GM19455 (cell line): Measurements from ENCODE around the gene CST11.
A peak's percentile ranks its signal among the peaks of the same experiment; 100 is the strongest.

ENCODE experiments used
- ATAC-seq: cut with Tn5 transposase; IDR thresholded peaks from one replicate; pipeline ENCODE4 v1.9.1; 2021; ENCODE audit not compliant: unreplicated experiment

Gene CST11

DNA sequence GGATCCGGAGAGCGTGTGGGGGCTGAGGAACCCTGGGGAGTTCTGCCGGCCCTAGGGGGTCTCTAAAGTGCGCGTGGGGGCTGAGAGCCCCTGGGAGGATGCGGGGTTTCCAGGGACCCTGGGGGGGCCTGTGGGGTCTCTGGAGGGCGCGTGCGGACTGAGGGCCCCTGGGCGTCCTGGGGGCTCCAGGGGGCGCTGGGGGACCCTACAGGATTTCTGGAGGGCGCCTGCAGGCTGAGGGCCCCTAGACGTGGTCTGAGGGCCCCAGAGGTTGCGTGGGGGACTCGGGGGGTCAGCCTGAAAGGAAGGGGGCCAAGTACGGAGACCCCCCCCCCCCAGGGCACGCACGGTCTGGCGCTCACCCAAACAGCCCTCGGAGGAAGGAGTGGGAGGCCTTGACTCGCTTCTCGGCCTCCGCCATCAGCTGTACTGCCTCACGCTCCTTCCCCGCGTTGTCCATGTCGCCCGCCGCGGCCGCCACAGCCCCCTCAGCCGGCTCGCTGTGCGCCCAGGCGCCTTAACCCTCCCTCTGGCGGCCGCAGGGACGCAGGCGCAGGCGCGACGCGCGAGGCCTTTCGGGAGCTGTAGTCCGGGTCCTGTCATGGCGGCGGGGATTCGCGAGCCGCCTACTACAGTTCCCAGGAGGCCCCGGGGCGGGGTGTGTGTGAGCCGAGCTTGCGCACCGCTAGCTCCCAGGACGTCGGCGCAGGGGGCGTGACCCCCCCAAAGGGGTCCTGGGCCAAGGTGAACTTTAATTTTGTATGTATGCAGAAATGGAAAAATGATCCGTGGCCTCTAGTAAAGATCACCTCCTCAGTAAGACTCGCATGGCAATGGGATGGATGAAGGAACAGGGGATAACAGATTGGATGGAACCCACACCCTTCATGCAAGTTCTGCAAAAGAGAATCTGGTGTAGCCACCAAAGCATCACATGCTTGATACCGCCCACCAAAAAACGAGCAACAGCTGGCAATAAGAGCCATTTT, 31.4 kb downstream of the CST11 start, which contains the start of gene NAPB:
Gene NAPB (minus strand): TSS at position 546 of the 989 bp plus-strand sequence. CDS start 86 bp downstream, at position 460.
- peak; percentile 98 for ATAC-seq

DNA sequence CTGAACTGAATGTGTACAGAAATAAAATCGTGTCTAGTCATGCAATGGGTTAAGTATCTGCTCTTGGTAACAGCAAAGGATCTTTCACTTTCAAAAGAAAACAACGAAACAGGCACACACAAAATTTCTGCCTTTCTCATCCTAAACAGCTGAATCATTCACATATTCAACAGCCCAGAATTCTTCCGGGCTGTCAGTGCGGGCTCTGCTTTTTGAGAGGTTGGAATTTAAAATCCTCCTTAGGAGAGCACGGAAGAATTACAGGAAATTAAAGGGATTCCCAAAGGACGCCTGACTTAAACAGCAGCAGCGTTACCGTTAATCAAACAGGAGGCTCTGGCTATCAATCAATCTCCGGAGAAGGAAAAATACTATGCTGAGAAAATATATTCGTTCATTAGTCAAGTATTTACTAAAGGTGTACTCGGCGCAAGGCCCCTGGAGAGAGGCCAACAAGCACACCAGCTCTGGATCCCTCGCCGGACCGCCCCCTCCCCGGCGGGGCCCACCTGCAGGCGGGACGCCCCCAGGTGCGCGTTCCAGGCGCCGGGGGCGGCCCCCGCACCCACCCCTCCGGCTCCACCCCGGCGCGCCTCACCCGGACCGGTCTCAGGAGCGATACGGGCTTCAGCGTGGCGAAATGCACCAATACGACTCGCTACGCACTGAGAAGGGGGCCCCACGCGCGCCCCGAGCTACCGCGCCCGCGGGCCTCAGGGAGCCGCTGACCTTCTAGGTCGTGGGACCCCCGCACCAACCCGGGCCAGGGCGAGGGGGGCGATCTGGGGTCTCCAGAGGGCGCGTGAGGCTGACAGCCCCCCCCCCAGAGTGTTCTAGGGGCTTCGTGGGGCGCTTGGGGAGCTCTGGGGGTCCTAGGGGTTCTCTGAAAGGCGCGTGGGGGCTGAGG, 32.4 kb downstream of the CST11 start:
- no peak for ATAC-seq

DNA sequence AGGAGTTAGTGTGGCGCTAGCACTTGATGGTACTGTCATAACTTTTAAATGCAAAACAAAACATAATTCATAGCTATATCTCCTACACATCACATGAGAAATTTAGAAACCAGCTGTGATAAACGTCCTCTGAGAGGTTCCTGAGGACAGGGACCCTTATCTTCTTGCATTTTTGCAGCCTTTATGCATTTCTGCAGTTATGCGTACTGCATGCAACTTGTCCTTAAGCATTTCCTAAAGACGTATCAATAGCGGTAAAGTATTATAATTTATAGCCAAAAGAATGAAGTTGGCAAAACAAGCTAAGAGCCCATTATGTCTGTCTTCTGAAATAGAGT, 33.0 kb downstream of the CST11 start:
- ATAC-seq: no peak

DNA sequence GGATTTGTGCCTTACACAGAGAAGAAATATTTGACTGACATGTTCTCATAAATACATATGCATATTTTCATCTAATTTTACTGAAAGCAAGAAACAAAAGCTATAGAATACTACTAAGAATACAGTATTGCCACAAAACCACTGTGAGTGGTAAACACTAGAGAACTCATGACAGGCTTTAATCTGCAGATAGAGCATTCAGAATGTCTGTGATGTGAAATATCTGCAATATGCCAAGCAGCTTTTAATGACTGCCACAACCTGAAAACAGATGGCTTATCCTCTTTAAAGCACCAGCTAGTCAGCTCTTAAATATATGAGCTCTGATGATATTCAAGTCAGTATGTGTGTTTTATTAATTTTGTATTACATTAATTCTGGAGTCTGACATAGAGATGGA, 34.8 kb downstream of the CST11 start:
- ATAC-seq: no peak

DNA sequence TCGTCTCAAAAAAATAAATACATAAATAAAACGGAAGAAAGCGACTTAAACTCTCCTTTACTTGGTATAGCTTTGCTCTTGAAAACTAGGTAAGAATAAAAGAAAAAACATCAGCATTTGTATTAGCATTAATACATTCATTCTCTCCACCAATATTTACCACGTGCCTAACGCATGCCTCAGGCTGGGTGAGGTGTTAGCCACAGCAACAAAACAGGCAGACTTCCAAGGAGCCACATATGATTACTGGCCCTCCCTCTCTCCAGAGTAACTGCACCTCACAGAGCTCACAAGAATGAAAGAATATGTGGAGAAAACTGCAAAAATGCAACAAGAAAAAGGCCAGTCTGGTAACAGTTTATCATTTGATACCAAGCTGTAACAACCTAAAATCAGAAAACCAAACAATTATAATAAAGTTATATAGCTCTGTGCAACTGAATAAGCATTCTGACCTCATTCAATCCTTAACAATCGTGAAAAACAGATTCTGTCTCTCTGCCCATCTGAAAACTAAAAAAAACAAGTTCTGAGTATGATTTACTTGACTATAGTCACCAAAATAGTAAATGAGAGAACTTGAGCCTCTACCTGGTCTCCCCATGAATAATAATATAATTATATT, 36.6 kb downstream of the CST11 start:
- no peak for ATAC-seq

DNA sequence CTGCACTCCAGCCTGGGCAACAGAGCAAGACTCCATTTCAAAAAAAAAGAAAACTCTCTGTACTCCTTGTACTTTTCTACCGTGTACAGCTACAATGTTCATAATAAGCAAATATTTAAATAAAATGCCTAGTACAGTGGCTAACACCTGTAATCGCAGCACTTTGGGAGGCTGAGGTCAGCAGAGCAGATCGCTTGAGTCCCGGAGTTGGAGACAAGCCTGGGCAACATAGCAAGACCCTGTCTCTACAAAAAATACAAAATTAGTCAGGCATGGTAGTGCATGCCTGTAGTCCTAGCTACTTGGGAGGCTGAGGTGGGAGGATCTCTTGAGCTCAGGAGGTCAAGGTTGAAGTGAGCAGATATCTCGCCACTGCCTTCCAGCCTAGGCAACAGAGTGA, 37.1 kb downstream of the CST11 start:
- no peak for ATAC-seq

DNA sequence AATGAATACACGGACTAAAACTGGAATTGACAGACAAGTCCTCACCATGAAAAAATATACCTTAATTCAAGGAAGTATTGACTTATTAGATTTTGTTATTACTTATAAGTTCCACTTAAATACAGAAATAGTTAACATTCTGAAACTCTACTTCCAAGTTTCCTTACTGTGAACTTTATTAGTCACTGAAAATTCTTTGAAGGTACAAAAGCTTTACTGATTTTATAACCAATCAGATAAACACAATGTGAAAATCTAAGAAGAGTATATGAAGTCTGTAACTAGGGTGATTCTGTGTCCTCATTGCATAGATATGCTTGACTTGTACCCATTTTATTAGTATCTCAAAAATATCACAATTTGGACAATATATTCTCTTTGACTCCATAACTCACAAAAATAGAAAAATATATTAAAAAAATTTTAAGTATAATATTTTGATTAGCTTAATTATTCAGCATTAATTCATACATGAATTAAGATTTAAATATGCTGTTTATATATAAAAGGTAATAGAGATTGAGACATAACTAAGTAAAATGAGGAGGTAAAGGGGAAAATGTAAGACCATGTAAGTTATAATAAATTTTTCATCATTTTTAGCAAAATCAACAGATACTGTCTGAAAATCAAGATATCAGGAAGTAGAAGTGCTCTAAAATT, 38.0 kb downstream of the CST11 start:
- ATAC-seq: no peak

DNA sequence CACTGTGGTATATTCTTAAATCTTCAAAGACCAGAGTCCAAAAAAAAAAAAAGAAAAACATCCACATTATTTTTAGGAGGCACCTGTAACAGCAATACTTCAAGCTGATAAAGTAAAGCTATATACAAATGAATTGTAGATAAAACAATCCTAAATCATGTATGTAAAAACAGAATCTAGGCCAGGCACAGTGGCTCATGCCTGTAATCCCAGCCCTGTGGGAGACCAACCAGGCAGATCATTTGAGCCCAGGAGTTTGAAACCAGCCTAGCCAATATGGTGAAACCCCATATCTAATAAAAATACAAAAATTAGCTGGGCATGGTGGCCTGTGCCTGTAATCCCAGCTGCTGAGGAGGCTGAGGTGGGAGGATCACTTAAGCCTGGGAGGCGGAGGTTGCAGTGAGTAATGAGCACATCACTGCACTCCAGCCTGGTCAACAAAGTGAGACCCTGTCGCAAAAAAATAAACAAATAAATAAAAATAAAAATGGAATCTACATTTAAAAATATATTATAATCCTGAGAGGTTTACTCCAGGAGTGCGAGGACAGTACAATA, 38.7 kb downstream of the CST11 start:
- ATAC-seq: no peak

DNA sequence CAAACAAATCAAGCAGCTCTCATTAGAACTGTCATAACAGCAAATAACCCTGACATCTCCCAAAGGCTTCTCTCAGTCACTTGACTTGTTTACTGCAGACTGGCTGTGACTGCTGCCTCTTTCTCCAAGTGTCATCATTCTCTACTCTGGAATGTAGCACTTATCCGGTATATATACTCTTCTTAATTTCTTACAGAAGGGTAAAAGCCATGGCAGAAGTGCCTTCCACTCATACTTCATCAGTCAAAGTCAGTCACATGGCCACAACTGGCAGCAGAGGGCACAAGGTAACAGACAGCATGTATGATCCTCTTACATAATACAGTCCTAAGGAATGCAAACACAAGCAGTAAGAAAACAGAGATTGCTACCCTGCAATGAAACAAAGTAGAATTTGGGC, 40.6 kb downstream of the CST11 start:
- no peak for ATAC-seq

DNA sequence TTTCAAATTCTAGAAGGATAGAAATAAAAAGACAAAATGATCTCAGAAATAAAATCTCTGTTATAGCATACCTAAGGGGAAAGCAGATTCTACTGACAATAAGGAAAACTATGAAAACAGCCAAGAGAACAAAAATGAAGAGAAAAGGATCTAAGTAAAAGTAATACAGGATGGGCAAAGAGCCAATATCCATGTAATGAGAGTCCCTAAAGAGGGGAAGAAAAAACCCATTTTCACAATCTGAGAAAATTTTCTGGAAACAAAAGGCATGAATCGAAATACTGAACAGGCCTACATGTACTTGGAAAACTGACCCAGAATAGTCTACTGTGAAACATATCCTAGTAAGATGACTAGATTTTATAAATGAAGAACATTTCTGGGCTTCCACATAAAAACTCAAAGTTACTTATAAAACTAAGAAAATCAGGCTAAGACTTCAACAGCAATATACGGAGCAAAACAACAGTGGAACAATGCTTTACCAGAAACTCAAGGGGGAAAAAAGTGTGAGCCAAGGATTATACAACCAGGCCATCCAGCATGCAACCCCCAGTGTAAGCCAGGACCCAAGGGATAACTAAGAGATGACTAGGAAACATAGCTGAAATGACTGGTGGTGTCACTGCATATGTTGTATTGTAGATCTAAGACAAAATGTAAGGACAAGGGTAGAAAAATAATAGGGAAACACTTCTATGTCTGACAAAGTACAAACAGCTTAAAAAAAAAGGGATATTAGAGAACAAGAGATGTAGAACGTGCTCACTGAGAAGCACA, 41.6 kb downstream of the CST11 start:
- ATAC-seq: no peak

DNA sequence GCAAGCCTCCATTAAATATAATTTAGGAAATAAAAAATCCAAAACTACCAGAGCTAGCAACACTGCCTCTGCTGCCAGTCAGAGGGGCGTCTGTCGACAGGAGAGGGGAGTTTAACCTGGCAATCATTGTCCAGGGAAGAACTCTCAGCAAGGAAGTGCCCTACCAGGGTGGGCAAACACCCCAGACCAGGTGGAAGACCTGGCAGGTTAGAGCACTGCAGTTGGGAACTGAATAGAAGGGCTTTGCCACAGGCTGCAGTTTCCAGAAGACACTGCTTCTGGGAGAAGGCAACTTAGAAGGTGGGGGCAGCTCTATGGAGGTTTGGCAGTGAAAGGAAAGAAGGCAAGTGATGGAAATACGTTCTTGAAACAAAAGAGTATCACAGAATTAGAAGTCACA, 42.9 kb downstream of the CST11 start:
- no peak for ATAC-seq

DNA sequence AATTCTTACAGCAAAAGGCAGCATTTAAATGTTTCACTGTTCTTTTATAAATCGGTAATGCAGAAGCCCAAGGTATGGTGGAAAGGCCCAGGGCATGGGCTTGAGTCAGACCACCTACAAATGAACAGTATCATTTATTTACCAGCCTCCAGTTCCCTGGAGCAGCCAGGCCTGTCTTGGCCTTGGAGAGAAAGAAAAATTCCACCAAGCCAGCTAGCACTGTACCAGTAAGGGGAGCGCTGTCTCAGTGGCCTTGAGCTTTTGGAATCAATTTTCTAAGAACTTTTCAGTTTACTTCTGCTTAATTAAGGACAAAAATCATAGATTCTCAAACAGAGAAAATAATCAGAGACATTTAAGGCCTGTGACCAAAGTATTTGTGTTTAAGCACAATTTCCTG, 43.7 kb downstream of the CST11 start:
- ATAC-seq: no peak

DNA sequence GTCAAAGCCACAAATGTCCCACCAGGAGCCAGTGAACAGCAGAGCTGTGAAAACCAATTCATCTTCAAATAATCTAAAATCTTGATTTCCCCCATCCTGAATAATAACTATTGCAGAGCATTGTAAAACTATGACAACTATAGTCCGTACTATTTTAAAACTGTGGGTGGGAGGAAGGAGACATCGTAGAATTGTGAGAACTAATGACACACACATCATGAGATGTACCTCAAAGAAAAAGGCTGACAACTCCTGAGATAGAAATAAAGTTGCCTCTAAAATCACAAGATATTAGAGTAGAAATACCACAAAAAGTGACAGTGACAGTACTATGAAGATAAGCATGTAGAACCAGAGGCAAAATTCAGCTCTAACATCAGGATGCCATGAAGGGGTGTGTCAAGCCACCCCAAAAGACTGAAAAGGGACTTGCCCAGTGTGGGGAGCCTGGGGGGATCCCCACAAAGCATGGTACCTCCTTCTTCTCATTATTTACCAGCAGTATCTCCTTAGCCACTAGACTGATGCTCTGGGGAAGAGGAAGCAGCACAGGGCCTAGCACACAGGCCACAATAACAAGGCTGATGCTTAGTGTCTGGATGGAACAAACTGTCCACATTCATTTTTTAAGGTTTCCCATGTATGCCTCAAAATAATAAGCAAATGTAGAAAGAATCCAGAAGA, 44.8 kb downstream of the CST11 start:
- no peak for ATAC-seq

DNA sequence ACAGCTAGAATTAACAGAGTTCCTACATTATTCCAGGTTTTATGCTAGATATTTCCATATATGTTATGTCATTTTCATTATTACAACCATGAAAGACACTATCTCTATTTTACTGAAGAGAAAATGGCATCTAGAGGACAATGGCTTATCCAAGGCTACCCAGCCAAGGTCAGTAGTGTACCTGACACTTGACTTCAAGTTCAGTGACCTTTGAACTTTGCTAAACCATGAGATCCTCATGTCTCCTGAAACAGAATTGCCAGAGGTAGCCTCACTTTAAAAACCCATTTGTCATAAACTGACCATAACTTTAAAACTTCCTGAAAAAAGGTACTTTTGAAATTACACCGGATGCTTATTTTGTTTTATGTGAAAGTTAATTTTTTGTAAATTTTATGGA, 45.8 kb downstream of the CST11 start:
- no peak for ATAC-seq

DNA sequence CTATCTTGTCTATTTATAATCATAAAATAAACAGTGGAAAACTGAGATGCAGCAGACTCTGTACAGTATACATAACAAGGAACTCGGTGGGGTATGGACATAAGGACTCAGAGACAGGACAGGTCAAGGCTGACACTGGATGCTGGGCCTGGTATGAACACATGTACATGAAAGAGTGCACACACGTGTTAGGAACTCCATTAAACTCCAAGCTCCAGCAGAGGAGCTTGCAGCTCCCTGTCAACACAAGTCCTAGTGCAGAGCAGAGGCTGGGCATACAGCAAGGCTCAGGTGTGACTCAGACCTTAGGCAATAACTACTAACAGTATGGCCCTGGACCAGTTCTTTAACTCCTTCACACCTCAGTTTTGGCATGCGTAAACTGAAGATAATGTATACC, 48.5 kb downstream of the CST11 start:
- ATAC-seq: no peak

DNA sequence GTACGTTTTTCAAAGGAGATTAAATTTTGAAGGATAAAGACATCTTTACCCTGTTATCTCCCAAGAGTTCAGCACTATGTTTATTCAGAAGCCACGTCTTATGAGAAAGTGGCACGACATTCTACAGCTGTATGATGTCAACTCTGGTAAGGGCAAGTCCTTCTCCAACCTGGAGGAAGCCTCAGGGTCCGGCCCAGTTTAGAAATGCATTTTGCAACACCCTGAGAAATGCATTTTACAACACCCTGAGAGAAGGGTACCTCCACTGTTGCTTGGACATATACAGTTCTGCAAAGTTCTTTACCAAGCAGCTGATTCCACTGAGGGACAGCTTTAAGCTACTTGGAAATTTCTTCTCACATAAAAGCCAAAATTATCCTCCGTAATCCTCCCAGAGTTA, 48.9 kb downstream of the CST11 start:
- ATAC-seq: no peak

DNA sequence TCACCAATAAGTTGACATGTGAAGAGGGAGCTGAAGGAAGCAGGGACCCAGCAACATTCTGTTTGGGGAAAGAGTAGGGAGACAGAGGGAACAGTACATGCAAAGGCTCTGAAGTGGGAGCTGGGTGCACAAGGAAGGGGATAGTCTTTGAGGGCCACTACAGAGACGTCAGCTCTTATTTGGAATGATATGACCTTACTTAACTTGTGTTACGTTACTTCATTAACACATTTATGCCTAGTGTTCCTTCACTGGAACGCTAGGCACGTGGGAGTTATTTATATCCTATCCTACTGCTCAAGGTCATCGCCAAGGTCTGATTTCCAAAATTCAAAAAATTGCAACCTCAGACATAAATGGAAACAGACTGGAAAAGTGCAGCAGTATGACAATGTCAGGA, 51.6 kb downstream of the CST11 start:
- no peak for ATAC-seq
